IPS-NIHi11 (cell line): ENCODE data around the gene LPIN3.
A peak's percentile ranks its signal among the peaks of the same experiment; 100 is the strongest.

Experiments used
- DNase-seq: peaks from one replicate; pipeline ENCODE4 v3.0.0; 2012; ENCODE audit warnings: mixed read lengths, low spot score

Gene LPIN3

DNA sequence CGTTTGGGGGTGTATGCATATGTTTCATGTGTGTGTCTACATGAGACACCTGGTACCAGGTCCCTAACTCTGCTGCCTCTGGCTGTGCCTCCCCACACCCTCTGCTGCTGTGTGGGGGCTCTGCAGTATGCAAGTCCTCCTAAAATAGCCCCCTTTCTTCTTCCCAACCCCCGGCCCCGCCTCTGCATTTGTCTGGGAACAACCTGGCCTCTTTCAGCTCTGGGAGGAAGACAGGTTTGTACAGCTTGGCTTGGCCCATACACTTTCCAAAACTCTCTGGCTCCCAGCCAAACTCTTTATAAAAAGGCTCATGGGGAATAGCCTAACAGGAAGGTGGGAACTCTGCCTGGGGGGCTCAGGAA is 53.1 kb downstream of the LPIN3 start:
- no peak for DNase-seq

DNA sequence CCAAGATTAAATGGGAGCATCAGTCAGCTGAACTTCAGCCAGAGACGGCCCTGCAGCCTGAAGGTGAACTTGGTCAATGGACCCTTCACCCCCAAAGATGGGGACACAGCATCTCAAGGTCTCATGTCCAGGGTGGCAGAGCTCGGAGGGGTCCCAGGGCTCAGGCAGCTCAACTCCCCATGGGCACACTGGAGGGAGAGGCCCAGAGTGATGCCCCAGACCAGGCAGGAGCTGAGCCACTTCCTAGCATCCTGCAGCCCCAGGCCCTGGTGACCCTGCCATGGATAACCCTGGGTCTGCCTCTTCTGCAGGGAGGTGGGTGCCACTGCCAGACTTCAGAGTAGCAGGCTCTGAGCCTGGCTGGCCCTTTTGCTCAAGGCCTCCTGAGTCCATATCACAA is 53.5 kb downstream of the LPIN3 start:
- DNase-seq: no peak

DNA sequence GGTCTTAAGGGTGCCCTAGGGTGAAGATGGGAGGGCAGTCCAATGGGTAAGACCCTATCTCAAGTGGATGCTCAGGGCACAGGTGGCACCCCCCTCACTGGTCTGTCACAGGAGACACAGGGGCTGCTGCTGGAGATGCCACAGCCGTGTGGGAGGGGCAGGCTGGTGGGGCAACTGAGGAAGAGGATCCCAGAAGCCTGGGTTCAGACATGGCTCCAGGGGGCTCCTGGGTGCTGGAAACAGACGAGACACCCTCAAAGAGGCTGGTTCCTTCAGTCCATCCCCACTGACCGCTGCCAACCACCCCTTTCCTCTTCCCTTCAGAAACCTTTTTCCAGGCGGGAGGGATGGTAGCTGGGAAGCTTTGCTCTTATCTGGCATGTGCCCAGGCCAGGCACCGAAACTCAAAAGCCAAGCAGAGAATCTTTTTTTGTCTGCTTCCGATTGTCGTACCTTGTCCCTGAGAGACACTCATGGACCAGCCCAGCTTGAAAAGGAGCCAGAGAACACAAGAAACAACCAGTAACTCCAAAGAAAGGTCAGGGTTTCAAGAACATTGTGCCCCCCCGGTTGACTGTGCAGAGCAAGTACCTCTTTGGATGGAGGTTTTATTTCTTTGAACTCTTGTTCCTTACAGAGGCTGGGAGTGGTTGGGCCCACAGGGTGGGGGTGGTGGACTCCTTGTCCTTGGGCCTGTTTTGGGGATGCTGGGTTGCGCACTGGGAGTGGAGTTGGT is 54.5 kb downstream of the LPIN3 start:
- no peak for DNase-seq

DNA sequence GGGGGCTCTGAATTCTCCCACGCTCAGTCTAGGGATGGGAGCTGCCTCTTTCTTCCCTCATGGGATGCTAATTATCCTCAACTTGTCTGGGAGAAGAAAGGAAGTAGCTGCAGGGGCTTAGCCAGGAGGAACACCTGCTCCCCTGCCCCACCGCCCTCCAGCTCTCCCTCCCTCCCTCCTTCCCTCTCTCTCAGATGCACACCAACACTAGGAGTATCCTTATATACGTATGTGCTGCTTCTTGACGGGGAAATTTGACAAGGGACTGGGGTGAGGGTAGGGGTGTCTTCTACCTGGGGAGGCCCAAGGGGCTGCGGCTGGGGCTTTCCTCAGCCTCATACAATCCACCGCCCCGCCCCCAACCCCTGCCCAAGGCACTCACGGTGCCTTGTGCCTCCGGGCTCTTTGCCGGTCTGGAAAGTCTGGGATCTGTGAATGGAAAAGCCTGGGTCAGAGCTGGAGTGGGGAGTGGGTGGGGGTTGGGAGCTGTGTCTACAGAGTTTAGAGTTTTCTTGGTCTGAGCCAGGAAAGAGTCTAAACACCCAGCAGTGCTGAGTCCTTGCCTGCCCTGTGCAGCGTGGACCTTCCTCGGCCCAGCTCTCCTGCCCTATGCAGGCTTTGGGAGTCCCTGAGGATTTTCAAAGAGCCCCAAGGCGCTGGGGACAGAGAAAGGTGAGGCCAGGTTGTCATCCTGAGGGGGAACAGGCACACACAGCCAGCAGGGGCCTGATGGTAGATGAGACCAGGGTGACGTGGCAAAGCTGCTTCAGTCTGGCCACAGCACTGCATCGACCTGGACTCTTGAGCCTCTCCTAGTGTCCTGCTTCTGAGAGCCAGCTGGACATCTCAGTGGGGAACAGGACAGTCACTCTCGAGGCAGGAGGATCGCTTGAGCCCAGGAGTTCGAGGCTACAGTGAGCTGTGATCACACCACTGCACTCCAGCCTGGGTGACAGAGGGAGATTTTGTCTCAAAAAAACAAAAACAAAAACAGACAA is 55.3 kb downstream of the LPIN3 start:
- peak; percentile 59 for DNase-seq

DNA sequence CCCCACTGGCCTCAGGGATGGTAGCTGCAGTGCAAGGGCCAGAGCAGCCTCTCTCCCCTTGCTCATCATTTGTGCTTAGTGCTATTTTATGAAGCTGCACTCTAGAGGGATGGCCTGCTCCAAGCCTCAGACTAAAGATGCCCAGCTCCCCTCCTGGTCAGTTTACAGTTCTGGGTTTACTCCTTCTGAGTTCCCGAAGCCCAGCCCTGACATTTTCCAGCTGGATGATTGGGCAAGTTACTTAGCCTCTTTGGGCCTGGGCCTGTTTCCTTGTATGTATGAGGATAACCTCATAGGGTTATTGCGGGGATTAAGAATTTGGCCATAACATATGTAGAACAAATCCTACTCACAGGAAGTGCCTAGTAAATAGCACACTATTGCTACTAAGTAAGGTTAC is 57.8 kb downstream of the LPIN3 start:
- no peak for DNase-seq

DNA sequence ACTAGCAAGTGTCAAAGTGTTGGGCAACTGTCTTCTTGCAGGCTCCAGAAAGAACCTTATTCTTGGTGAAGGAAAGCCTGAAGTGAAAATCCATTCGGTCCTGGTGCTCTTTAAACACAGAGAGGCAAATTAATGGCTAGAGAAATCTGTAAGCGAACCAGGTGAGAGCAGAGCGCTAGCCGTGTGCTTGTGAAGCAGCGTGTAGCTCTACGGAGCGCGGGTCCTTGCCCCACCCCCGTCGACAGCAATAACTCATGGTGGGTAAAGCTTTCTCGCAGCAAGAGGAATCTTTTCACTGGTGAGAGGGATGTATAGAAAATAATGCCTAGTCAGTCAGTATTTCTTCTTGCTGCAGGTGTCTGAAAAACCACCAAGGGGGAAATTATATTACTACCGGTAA is 63.0 kb downstream of the LPIN3 start:
- no peak for DNase-seq

DNA sequence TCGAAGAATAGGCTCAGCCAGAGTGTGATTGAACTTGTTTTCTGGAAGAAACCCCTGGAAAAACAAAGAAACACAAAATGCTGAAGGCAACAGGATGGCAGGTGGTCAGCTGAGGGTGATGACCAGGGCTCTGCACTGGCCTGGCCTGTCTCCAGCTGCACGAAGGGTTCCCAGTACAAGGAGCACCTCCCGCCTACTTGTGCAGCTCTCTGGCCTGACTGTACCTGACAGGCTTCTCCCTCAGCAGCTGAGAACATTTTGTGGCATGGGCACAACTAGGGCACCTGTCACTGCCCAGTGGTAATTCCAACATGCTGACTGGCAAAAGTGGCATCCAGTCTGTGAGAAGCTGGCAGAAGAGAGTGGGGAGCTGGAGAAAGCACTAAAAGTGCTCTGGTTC is 64.8 kb downstream of the LPIN3 start:
- no peak for DNase-seq

DNA sequence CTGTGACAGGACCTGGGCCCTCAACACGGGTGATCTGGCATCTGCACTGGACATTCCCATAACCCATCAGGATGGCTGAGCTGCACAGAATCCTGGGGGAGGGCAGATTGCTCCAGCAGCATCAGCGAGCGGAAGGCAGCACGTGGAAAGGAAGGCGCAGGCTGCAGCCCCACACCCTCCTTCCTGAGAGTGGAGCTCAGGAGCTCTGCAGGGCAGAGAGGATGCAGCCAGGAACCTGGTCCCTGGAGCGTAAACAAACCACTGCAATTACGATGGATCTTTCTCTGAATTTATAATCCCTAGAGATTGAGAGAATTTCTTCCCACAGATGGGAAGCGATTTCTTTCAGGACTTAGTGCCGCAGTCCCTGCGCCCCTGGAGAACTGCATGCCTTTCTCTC is 65.7 kb downstream of the LPIN3 start:
- no peak for DNase-seq

DNA sequence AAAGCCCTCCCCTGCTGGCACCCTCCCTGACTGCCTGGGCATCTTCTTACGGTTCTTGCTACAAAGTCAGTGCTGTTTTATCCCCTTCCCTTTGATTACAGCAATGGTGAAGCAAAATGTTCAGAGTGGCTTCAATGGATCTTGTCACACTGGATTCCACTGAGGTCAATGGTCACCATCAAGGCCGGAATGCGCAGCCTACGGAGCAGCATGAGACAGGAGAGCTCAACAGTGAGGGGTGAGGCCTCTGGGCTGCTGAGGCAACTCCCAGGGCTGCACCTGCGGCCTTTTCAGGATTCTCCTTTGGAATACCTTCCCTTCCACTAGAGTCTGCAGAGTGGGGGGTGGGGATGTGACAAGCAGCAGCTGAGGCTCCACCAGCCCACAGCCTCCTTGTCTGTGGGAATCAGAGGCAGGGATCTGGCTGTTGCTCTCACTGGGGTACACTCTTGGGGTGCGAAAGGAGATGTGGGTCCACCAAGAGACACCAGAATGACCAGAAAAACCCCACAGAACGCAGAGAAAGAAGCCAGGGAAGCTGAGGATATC is 66.3 kb downstream of the LPIN3 start:
- DNase-seq: no peak

DNA sequence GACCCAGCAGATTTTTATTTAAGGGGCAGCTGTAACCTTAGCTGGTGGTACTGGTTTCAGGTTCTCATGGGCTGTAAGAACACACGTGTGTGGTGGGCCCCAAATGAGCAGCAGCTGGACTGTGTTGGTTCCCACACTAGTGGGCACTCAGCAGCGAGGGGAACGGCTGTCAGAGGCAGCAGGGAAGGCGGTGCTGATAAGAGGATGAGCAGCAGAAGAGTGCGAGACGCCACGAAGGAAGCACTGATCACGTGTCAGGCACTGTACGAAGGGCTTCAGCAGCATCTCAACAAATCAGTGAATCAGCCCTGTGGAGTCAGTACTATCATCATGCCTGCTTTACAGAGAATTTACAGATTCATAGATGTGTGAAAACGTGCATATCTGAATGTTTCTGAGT is 67.0 kb downstream of the LPIN3 start:
- no peak for DNase-seq

DNA sequence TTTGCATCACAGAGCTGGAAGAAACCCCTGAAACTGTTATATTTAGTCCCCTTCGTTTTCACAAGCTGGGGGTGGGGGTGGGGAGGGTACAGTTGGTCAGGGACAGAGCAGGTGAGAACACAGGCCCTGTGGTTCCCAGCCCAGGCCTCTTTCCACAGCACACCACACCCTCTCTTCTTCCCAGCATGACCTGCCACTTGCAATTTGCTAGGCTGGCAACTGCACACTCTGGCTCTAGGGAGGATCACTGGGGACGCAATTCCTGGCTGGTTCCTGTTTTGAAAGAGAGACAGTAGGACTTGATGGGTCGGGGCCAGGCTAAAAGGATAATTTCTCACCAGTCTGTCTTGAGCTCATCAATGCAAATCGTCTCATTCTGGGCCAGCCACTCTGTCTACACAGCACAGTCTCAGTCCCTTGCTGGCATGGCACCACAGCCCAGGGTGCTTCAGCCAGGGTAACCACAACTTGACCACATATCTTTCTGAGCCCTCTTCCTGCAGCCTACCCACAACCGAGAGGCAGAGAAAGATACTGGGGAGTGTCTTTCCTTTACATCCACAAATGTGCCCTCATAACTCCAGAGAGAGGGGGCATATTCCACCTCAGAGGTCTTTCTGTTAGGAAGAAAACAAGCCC is 67.7 kb downstream of the LPIN3 start:
- no peak for DNase-seq

DNA sequence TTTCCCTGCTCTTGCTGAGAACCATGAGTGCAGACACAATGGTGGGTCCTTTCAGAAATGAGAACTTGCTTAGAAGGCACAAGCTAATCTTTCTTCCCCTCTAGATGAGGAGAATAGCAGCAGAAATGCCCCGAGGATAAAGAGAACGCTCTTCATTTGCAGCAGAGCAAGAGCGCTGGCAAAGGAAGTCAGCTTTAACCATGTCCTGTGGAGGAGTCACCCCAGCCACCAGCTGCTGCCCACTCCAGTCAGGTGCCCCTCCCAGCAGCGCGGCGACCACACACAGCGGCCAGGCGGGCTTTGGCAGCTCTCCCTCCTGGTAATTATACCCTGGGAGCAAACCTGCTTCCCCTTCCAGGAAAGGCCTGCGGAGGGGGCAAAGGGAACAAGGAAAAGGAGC is 68.4 kb downstream of the LPIN3 start:
- DNase-seq: no peak
